HL-60/S4 (cell line): ENCODE data around the gene HDGFL1.

Experiments
- in situ Hi-C: fragments of 300-500 bp; cut with MboI; formaldehyde crosslinking; loops from 2 replicates; pipeline ENCODE4 v1.14.3; 2022; ENCODE audit warnings: low sequenced_read_pairs

HDGFL1 gene

GRCh38 chr6:22589118-22589517 is 19.8 kb downstream of the HDGFL1 start:
- in situ Hi-C loops = no loop called here

GRCh38 chr6:22590423-22590822 is 21.1 kb downstream of the HDGFL1 start:
- in situ Hi-C loops = no loop called here

DNA sequence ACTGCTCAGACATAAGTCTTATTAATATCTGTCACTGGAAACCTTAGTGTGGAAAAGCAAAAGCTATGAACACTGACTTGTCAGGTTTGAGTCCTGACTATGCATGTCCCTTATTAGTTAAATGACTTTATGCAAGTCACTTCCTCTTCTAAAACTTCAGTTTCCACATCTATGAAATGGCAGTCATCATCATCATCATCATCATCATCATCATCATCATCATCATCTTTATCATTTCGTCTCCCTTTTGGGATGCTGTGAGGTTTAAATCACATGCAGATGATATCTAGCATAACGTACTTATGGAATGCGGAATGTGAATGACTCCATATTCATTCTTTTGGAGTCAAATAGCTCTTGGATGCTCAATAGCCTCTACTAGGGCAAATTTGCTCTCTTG is 24.5 kb downstream of the HDGFL1 start:
- in situ Hi-C loops = no loop called here

DNA sequence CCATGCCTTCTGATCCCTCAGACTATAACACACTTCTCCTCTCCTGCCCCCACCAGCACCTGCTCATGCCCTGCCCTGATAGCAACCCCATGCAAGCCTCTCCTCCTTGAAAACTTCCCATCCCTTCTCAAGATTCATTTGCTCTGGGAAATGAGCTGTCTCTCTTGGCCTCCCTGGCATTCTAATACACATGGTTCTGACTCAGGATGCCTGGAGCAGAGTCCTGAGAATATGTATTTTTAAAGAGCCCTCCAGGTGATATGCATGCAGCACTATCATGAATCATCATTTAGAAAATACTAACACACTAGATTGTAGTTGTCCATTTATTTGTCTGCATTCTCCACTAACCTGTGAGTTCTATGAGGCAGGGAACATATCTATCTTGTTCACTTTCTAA is 26.6 kb downstream of the HDGFL1 start:
- in situ Hi-C loops = no loop called here

DNA sequence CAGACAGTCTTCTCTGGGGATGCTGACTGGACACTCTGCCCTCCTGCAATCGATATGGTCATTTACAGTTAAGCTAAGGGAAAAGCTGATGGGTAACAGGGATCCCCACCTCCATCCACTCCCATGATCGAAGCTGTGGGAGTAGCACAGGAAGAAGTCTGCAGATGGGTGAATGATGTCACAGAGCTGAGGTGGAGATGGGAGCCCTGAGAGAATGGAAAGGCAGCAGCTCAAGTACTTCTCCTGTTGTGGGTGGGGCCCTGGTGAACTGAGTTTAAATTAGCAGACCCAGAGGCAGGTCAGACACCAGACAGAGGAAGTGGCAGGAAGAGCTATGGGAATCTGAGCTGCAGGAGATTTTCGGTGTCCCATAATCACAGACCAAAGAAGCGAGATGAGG is 29.0 kb downstream of the HDGFL1 start:
- in situ Hi-C loops = no loop called here

GRCh38 chr6:22600059-22600458 is 30.7 kb downstream of the HDGFL1 start:
- in situ Hi-C loops = no loop called here

DNA sequence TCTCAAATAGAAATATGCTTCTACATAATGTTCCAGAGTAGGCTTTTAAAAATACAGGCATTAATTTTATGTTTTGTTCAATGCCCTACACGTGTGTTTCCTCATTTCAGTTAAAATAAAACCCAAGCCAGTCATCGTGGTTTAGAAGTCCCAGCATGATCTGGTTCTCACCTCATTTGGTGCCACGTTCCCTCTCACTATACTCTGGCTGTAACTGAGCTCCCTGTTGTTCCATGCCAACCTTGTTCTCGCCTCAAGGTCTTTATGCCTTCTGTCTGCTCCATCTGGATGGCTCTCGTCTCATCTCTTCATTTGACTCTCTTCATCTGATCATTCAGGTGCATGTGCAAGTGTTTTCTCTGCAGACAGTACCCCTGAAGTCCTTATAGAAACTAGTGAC is 32.6 kb downstream of the HDGFL1 start:
- in situ Hi-C loops = no loop called here

- in situ Hi-C loops = no loop called here
These were observed 36.4 kb downstream of the HDGFL1 start for GRCh38 chr6:22605736-22606135.

GRCh38 chr6:22610127-22610526 is 40.8 kb downstream of the HDGFL1 start:
- in situ Hi-C loops = no loop called here

GRCh38 chr6:22612236-22612635 is 42.9 kb downstream of the HDGFL1 start:
- in situ Hi-C loops = no loop called here

GRCh38 chr6:22613051-22613450 is 43.7 kb downstream of the HDGFL1 start:
- in situ Hi-C loops = no loop called here

- in situ Hi-C loops = no loop called here
These were observed 44.3 kb downstream of the HDGFL1 start for GRCh38 chr6:22613695-22614094.

DNA sequence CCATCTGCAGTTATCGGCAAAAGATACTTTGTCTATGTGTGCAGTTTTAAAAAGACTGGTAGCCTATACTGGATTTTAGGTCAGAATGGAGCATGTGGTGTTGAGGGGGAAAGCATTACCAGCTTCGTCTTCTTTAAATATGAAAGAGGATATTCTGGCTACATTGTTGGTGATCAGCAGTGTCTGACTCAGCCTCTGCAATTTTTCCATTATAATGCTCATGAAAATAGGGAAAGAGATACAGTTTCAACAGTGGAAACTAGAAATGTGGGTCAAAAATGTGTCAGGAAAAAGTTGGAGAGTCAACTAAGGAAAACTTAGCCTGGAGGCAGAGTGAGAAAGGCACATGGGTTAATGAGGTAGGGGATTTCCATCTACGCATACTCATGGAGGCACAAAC is 45.2 kb downstream of the HDGFL1 start:
- in situ Hi-C loops = no loop called here

DNA sequence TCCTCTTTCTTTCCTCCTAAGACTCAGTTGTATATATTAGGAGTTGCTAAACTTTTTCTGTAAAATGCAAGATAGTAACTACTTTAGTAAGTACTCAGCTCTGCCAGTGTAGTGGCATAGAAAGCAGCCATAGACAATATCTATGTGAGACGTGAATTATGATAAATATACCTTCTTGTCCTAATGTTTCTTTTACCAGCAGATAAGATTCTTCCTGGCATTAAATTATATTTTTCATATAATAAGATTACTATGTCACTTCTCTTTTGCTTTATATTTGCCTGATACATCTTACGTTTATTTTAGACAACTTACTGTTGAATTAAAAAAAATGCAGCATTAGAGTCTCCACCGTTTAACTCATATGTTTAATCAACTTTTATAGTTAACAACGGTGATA is 51.7 kb downstream of the HDGFL1 start:
- in situ Hi-C loops = no loop called here
